HG03442 (cell line): ENCODE measurements around the gene ZSCAN25.
"Not testable (repeated sequence)": the region's sequence is repeated elsewhere in the genome, so short reads cannot be mapped to it uniquely, and the experiment has no call there.

Experiments
- ATAC-seq: cut with Tn5 transposase; IDR thresholded peaks from one replicate; pipeline ENCODE4 v1.9.1; 2021; ENCODE audit warnings: mild to moderate bottlenecking, moderate library complexity; ENCODE audit not compliant: unreplicated experiment

Gene ZSCAN25

DNA sequence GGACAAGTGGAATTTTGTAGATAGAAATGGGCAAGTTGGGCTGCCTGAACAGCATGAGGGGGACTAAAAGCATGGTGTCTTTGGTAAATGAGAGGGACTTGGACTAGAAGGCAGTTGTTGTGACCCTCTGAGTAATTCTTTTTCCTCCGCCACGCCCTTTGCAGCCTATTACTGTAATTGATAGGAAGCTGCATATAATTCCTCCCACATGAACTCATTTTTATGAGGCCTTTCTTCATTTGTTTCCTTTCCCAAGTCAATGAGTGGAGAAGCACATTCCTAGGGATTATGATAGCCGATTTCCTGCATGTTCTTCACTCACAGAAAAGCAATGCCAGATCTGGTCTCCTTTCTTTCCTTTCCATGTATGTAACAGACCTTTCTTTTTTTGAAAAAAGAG lies 27.7 kb downstream of the ZSCAN25 start:
- ATAC-seq = no peak

DNA sequence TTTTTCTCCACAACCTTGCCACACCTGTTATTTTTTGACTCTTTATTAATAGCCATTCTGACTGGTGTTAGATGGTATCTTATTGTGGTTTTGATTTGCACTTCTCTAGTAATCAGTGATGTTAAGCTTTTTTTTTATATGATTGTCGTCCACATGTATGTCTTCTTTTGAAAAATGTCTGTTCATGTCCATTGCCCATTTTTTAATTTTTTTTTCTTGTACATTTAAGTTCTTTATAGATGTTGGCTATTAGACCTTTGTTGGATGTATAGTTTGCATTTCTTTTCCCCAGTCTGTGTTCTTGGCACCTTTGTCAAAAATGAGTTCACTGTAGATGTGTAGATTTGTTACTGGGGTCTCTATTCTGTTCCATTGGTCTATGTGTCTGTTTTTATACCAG lies 28.8 kb downstream of the ZSCAN25 start:
- no peak for ATAC-seq

DNA sequence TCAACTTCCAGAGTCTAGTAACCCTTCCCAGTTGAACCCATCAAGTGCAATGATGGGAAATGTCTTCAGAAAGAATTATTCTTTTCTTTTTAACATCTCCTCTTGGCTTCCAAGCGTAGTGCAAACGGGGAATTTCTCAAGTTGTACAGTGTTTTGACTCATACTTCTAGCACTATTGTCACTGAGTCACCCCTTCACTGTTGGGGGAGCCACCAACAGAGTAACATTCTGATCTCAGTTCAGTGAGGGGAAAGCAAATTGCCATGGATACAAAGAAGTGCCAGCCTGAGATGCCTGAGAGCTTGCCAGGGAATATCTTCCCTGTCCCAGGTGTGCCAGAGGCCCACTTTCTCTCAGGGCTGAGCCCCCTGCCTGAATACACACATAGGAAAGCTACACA lies 32.1 kb downstream of the ZSCAN25 start:
- ATAC-seq = no peak

- no peak for ATAC-seq
These were observed 34.5 kb downstream of the ZSCAN25 start for GRCh38 chr7:99651290-99651689.

DNA sequence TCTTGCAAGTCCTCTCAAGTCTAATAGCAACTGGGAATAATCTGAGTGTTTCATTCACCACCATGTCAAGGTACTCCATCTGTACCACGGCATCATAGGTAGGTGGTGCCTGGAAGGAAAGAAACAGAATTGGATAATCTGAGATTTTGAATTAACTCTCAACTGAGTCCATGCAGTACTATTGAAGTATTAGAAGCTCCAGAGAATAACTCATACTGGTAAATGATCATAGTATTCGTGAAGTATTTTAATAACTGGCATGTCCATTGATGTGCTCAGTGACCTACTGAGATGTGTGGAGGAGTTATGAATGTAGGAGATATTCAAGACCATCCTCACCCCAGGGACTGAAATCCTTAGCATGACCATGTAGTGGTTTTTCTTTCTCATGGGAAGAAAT lies 35.9 kb downstream of the ZSCAN25 start:
- no peak for ATAC-seq

GRCh38 chr7:99653269-99653668 lies 36.5 kb downstream of the ZSCAN25 start:
- ATAC-seq = not testable (repeated sequence)

- ATAC-seq = no peak
These were observed 37.0 kb downstream of the ZSCAN25 start for GRCh38 chr7:99653754-99654153.

DNA sequence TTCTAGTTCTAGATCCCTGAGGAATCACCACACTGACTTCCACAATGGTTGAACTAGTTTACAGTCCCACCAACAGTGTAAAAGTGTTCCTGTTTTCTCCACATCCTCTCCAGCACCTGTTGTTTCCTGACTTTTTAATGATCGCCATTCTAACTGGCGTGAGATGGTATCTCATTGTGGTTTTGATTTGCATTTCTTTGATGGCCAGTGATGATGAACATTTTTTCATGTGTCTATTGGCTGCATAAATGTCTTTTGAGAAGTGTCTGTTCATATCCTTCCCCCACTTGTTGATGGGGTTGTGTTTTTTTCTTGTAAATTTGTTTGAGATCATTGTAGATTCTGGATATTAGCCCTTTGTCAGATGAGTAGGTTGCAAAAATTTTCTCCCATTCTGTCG lies 37.9 kb downstream of the ZSCAN25 start:
- not testable (repeated sequence) for ATAC-seq

GRCh38 chr7:99657879-99658278 lies 41.1 kb downstream of the ZSCAN25 start:
- not testable (repeated sequence) for ATAC-seq

GRCh38 chr7:99665312-99666012 lies 48.7 kb downstream of the ZSCAN25 start:
- no peak for ATAC-seq

GRCh38 chr7:99666013-99666395 lies 49.3 kb downstream of the ZSCAN25 start:
- no peak for ATAC-seq

- no peak for ATAC-seq
These were observed 50.4 kb downstream of the ZSCAN25 start for GRCh38 chr7:99667179-99667578.

- ATAC-seq = no peak
These were observed 51.8 kb downstream of the ZSCAN25 start for GRCh38 chr7:99668541-99668940.

- ATAC-seq = no peak
These were observed 53.0 kb downstream of the ZSCAN25 start for GRCh38 chr7:99669782-99670181.

DNA sequence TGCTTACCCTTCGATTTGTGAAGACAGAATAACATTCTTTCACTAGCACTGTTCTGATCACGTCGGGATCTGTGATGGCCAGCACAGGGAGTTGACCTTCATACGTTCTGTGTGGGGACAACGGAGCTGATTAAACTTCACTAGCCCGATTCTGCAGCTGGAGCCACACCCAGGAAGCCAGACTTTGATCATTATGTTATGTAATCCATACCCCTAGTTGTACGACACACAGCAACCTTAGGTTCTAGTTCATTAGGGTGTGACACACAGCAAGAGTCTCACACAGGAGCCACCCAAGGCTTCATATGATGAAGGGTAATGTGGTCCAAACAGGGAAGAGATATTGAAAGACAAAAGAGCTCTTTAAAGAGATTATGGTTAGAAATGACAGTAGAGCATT lies 55.8 kb downstream of the ZSCAN25 start:
- no peak for ATAC-seq

DNA sequence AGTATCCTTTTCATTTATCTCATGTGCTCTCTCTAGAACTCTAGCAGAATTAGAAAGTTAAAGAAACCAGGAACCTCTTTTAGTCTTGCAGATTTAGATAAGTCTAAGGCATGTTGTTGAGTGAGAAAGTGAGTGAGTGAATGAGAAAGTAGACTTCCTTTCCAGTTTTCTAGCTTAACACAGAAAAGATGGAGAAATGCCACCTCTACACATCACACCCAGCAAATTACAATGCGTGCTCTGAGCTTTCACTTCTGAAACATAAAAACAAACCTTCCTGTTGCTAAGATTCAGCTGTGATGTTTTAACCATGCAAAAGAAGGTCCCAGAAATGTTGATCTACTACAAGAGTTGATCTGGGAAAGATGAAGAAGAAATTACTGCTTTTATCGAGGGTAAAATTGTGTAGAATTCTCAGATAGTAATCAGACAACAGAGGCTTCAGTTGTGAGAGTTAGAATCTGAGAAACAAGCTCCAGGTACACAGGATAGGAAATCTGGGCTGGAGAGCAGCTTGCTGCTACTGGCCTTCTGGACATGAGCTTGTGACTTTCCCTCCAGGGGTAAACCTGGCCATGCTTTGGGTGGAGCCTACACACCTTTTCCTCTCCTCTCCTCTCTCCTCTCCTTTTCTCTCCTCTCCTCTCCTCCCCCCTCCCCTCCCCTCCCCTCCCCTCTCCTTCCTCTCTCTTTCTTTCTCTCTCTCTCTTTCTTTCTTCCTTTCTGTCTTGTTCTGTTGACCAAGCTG lies 58.4 kb downstream of the ZSCAN25 start:
- ATAC-seq = no peak

DNA sequence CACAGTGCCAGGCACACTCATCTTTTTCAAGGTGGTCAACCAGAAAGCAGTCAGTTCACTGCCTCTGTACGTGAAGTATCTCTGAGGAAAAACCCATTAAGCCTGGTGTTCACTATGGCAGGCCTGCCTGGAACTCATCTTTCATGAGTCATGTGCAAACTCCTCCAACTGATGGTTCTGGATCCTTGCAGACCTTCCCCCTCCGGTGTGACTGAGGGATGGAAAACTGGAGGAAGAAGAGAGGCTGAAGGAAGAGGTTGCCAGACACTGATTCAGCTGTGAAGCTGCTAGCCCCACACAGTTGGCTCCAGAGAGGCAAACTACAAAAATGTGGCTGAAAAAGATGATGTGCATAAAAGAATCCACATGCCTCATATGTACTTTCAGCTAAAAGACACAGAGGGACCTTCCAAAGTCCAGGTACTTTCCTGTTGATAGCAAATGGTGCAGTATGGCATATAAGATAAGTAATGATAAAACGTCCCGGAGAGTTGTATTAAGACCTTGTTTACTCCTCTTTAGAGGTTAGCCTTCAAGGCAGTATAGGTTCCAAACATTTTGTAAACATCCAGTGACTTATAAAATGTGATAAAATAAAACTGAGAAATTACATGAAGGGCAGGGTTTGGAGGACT lies 60.4 kb downstream of the ZSCAN25 start:
- ATAC-seq = no peak

- no peak for ATAC-seq
These were observed 60.9 kb downstream of the ZSCAN25 start for GRCh38 chr7:99677648-99678045.

- ATAC-seq = no peak
These were observed 62.3 kb downstream of the ZSCAN25 start for GRCh38 chr7:99679032-99679399.

GRCh38 chr7:99679400-99680191 lies 62.9 kb downstream of the ZSCAN25 start, which contains the start of gene CYP3A5:
CYP3A5 (minus strand) TSS chr7:99679996; CDS start chr7:99679896, 100 bp downstream.
- no peak for ATAC-seq
